ENCODE measurements around the gene LRRC71. TPM values are rescaled to one million over a fixed set of nuclear protein-coding genes. Genes with fewer than 3 reads are reported as not detected.

The LRRC71 gene
- total RNA-seq, 1 donor from 2014 or later, result not detected

- no peak overlapping the region for H3K4me3 ChIP-seq
- intact Hi-C loops (cut with DNase I), result no loop called here
- H3K36me3 ChIP-seq, result peaks cover 0 to 36% of the 10 kb centered on the region in 2 donors
- H3K4me1 ChIP-seq, result no peaks in the 10 kb centered on the region
- no peak for TF ChIP-seq POLR2A (IDR thresholded peaks at IDR 0.05)
- TF ChIP-seq POLR2AphosphoS5 (IDR thresholded peaks at IDR 0.05; ENCODE audit: insufficient read depth in 1 of 2, low read depth in 1 of 2), result no peak
- TF ChIP-seq, protein P1, sequence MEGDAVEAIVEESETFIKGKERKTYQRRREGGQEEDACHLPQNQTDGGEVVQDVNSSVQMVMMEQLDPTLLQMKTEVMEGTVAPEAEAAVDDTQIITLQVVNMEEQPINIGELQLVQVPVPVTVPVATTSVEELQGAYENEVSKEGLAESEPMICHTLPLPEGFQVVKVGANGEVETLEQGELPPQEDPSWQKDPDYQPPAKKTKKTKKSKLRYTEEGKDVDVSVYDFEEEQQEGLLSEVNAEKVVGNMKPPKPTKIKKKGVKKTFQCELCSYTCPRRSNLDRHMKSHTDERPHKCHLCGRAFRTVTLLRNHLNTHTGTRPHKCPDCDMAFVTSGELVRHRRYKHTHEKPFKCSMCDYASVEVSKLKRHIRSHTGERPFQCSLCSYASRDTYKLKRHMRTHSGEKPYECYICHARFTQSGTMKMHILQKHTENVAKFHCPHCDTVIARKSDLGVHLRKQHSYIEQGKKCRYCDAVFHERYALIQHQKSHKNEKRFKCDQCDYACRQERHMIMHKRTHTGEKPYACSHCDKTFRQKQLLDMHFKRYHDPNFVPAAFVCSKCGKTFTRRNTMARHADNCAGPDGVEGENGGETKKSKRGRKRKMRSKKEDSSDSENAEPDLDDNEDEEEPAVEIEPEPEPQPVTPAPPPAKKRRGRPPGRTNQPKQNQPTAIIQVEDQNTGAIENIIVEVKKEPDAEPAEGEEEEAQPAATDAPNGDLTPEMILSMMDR (IDR thresholded peaks at IDR 0.05), result no peak
- H3K9me3 ChIP-seq, result no peaks in the 10 kb centered on the region
- H3K27ac ChIP-seq, result no peak overlapping the region
- no peak for DNase-seq (ENCODE audit: extremely low spot score in 2 of 2)
- no peaks in the 10 kb centered on the region for H3K27me3 ChIP-seq
Observed at GRCh38 chr1:156936191-156936590, 15.8 kb downstream of the LRRC71 start.

- no peaks in the 10 kb centered on the region for H3K9me3 ChIP-seq
- no peak for DNase-seq (ENCODE audit: extremely low spot score in 2 of 2)
- H3K4me3 ChIP-seq, result no peak overlapping the region
- no peak overlapping the region for H3K27ac ChIP-seq
- no peaks in the 10 kb centered on the region for H3K4me1 ChIP-seq
- intact Hi-C loops (cut with DNase I), result no loop called here
- H3K27me3 ChIP-seq, result no peaks in the 10 kb centered on the region
- TF ChIP-seq, protein P1 (IDR thresholded peaks at IDR 0.05), result no peak
- TF ChIP-seq POLR2AphosphoS5 (IDR thresholded peaks at IDR 0.05; ENCODE audit: insufficient read depth in 1 of 2, low read depth in 1 of 2) (no peak), POLR2A (IDR thresholded peaks at IDR 0.05) (no peak)
- H3K36me3 ChIP-seq, result peaks cover 0 to 40% of the 10 kb centered on the region in 2 donors
Observed at GRCh38 chr1:156936721-156937220, 16.3 kb downstream of the LRRC71 start.

GRCh38 chr1:156937883-156938282 lies 17.5 kb downstream of the LRRC71 start:
- TF ChIP-seq, protein P1 (IDR thresholded peaks at IDR 0.05), result no peak
- TF ChIP-seq POLR2AphosphoS5 (IDR thresholded peaks at IDR 0.05; ENCODE audit: insufficient read depth in 1 of 2, low read depth in 1 of 2) (no peak), POLR2A (IDR thresholded peaks at IDR 0.05) (no peak)
- Histone ChIP-seq H3K27ac (no peak overlapping the region), H3K4me1 (no peaks in the 10 kb centered on the region), H3K4me3 (no peak overlapping the region), H3K27me3 (no peaks in the 10 kb centered on the region), H3K9me3 (no peaks in the 10 kb centered on the region), H3K36me3 (peaks cover 0 to 51% of the 10 kb centered on the region in 2 donors)
- intact Hi-C loops (cut with DNase I), result no loop called here
- no peak for DNase-seq (ENCODE audit: extremely low spot score in 2 of 2)

- intact Hi-C loops (cut with DNase I), result no loop called here
- Histone ChIP-seq H3K9me3 (no peaks in the 10 kb centered on the region), H3K27ac (no peak overlapping the region), H3K36me3 (peaks cover 0 to 61% of the 10 kb centered on the region in 2 donors), H3K27me3 (no peaks in the 10 kb centered on the region), H3K4me3 (no peak overlapping the region), H3K4me1 (no peaks in the 10 kb centered on the region)
- no peak for DNase-seq (ENCODE audit: extremely low spot score in 2 of 2)
- TF ChIP-seq POLR2A (IDR thresholded peaks at IDR 0.05) (no peak), POLR2AphosphoS5 (IDR thresholded peaks at IDR 0.05; ENCODE audit: insufficient read depth in 1 of 2, low read depth in 1 of 2) (no peak)
- TF ChIP-seq, protein P1 (IDR thresholded peaks at IDR 0.05), result no peak
Observed at GRCh38 chr1:156938813-156939212, 18.4 kb downstream of the LRRC71 start.

- intact Hi-C loops (cut with DNase I), result no loop called here
- Histone ChIP-seq H3K4me1 (no peaks in the 10 kb centered on the region), H3K36me3 (peaks cover 0 to 71% of the 10 kb centered on the region in 2 donors), H3K4me3 (no peak overlapping the region), H3K9me3 (no peaks in the 10 kb centered on the region), H3K27ac (no peak overlapping the region), H3K27me3 (no peaks in the 10 kb centered on the region)
- no peak for DNase-seq (ENCODE audit: extremely low spot score in 2 of 2)
- TF ChIP-seq POLR2AphosphoS5 (IDR thresholded peaks at IDR 0.05; ENCODE audit: insufficient read depth in 1 of 2, low read depth in 1 of 2) (no peak), POLR2A (IDR thresholded peaks at IDR 0.05) (no peak)
Observed at GRCh38 chr1:156939786-156940334, 19.4 kb downstream of the LRRC71 start.
